DND-41 (cell line): ENCODE measurements around the gene HTT-AS.

ENCODE experiments used
- ATAC-seq: fragments of 200-7000 bp; cut with Tn5 transposase; 3 replicates; pipeline ENCODE4 v1.9.1; 2021; ENCODE audit warnings: low read depth; ENCODE audit not compliant: insufficient read depth
- DNase-seq: peaks from one replicate; pipeline ENCODE4 v3.0.0-alpha.2; 2020
- H2AFZ ChIP-seq: 2 replicates; pipeline ENCODE4 v1.6.0; 2012; ENCODE audit warnings: low read depth, low read length
- H3K27ac ChIP-seq: 2 replicates; pipeline ENCODE4 v1.5.1; 2012; ENCODE audit warnings: low read length, inconsistent platforms
- H3K27me3 ChIP-seq: fragments of 200-600 bp; sonication (generic); 2 replicates; pipeline ENCODE4 v1.6.0; 2012; ENCODE audit warnings: low read length, mild to moderate bottlenecking, inconsistent platforms; ENCODE audit not compliant: insufficient read depth, poor library complexity
- H3K36me3 ChIP-seq: 2 replicates; pipeline ENCODE4 v1.5.1; 2012; ENCODE audit warnings: low read length, inconsistent platforms; ENCODE audit not compliant: insufficient read depth
- H3K4me1 ChIP-seq: 2 replicates; pipeline ENCODE4 v1.5.1; 2012; ENCODE audit warnings: mild to moderate bottlenecking, low read length; ENCODE audit not compliant: insufficient read depth
- H3K4me2 ChIP-seq: 2 replicates; pipeline ENCODE4 v1.6.0; 2012; ENCODE audit warnings: mild to moderate bottlenecking, moderate library complexity, low read length, inconsistent platforms; ENCODE audit not compliant: insufficient read depth
- H3K4me3 ChIP-seq, 2 experiments: fragments of 200-600 bp in 1 of 2; shearing (Covaris generic) in 1 of 2; 2 replicates each; pipeline ENCODE4 v1.5.1; 2012 to 2016; ENCODE audit warnings: inconsistent platforms in 2 of 2, low read length in 2 of 2, mild to moderate bottlenecking in 2 of 2, low read depth in 1 of 2, moderate library complexity in 1 of 2
- H3K79me2 ChIP-seq: 2 replicates; pipeline ENCODE4 v1.6.0; 2012; ENCODE audit warnings: low read length, inconsistent platforms; ENCODE audit not compliant: insufficient read depth
- H3K9ac ChIP-seq: 2 replicates; pipeline ENCODE4 v1.6.0; 2012; ENCODE audit warnings: low read depth, mild to moderate bottlenecking, inconsistent platforms, low read length, moderate library complexity
- H3K9me3 ChIP-seq: 2 replicates; pipeline ENCODE4 v1.5.1; 2012; ENCODE audit warnings: low read length, moderate library complexity, mild to moderate bottlenecking, inconsistent platforms; ENCODE audit not compliant: insufficient read depth, severe bottlenecking
- H4K20me1 ChIP-seq: 2 replicates; pipeline ENCODE4 v1.6.0; 2012; ENCODE audit warnings: low read length; ENCODE audit not compliant: insufficient read depth
- CTCF ChIP-seq: IDR thresholded peaks from 2 replicates; pipeline ENCODE4 v1.5.1; 2012; ENCODE audit warnings: borderline replicate concordance, low read length, moderate library complexity, mild to moderate bottlenecking; ENCODE audit not compliant: poor library complexity, severe bottlenecking; ENCODE audit errors: extremely low read depth
- EZH2 ChIP-seq: IDR thresholded peaks from 3 replicates; pipeline ENCODE4 v1.6.1; 2012; ENCODE audit warnings: borderline replicate concordance, low read depth, mild to moderate bottlenecking, moderate library complexity, low read length, inconsistent platforms; ENCODE audit not compliant: severe bottlenecking

The HTT-AS gene

DNA sequence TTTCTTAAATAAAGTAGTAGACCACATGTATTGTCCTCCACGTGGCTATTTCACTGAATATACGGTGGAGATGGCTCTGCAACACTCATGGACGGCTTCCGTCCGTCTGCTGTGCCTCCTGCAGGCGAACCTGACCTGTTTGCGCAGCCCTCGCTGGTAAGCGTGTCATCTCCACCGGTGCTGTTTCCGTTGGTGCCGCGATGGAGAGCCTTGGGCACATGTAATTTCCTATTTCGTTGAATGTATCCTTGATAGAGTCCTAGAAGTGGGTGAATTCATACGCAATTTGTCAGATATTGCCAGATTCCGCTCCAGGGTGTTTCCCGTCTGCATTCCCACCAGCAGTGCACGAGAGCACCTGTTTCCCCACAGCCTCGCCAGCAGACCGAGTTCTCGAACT, 48.5 kb downstream of the HTT-AS start:
- ATAC-seq: no peak
- H3K4me2 ChIP-seq: no peak overlapping the region
- no peak for DNase-seq
- H4K20me1 ChIP-seq: no peaks in the 10 kb centered on the region
- H3K27ac ChIP-seq: no peak overlapping the region
- no peaks in the 10 kb centered on the region for H3K79me2 ChIP-seq
- H3K4me3 ChIP-seq: no peak overlapping the region
- no peaks in the 10 kb centered on the region for H3K36me3 ChIP-seq
- no peak overlapping the region for H3K9ac ChIP-seq
- H3K27me3 ChIP-seq: no peaks in the 10 kb centered on the region
- no peaks in the 10 kb centered on the region for H3K4me1 ChIP-seq
- TF ChIP-seq EZH2 (no peak), CTCF (no peak)
- H3K9me3 ChIP-seq: no peaks in the 10 kb centered on the region
- H2AFZ ChIP-seq: no peak overlapping the region

DNA sequence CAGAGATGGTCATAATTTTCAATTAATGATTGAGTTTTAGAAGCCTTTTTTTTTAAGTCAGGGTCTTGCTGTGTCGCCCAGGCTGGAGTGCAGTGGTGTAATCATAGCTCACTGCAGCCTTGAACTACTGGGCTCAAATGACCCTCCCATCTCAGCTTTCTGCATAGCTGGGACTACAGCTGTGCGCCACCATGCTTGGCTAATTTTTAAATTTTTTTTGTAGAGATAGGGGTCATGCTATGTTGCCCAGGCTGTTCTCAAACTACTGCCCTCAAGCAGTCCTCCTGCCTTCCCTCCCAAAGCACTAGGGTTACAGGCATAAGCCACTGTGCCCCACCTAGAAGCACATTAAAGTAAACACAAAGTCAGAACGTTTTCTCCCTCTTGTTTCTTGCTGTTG, 51.7 kb downstream of the HTT-AS start:
- Histone ChIP-seq H3K4me1 (no peaks in the 10 kb centered on the region), H4K20me1 (no peaks in the 10 kb centered on the region), H3K27me3 (no peaks in the 10 kb centered on the region), H3K4me2 (no peak overlapping the region), H3K79me2 (no peaks in the 10 kb centered on the region), H3K36me3 (no peaks in the 10 kb centered on the region), H3K27ac (no peak overlapping the region), H3K4me3 (no peak overlapping the region), H3K9ac (no peak overlapping the region), H3K9me3 (no peaks in the 10 kb centered on the region), H2AFZ (no peak overlapping the region)
- no peak for DNase-seq
- ATAC-seq: no peak
- TF ChIP-seq CTCF (no peak), EZH2 (no peak)

- Histone ChIP-seq H3K9ac (no peak overlapping the region), H3K4me2 (no peak overlapping the region), H2AFZ (no peak overlapping the region), H3K9me3 (no peaks in the 10 kb centered on the region), H4K20me1 (no peaks in the 10 kb centered on the region), H3K27ac (no peak overlapping the region), H3K36me3 (no peaks in the 10 kb centered on the region), H3K4me1 (no peaks in the 10 kb centered on the region), H3K4me3 (no peak overlapping the region), H3K79me2 (no peaks in the 10 kb centered on the region), H3K27me3 (no peaks in the 10 kb centered on the region)
- DNase-seq (no peak), ATAC-seq (no peak)
- TF ChIP-seq EZH2 (no peak), CTCF (no peak)
Observed at GRCh38 chr4:3022112-3022511, 52.2 kb downstream of the HTT-AS start.

DNA sequence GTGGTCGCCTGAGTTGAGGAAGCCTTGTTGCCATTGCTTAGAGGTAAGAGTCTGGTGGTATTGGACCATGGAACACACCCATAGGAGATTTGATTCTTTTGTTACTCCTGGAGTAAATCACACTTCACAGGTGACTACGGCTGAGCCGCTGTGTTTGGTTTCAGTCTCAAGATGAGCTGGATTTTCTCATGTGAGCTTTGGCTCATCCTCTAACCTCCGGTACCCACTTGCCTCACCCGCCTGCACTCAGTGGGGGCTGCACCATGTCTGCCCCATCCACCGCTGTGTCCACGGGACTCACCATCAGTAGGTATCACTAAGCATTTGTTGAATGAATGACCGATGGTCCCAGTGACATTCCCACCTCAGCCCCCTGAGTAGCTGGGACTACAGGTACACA, 52.7 kb downstream of the HTT-AS start:
- no peaks in the 10 kb centered on the region for H3K9me3 ChIP-seq

More for the DNA sequence above, 52.7 kb downstream of the HTT-AS start:
- ATAC-seq: no peak
- Histone ChIP-seq H3K27me3 (no peaks in the 10 kb centered on the region), H3K36me3 (no peaks in the 10 kb centered on the region), H3K4me1 (no peaks in the 10 kb centered on the region), H3K9ac (no peak overlapping the region), H3K27ac (no peak overlapping the region), H2AFZ (no peak overlapping the region), H3K4me3 (no peak overlapping the region), H3K79me2 (no peaks in the 10 kb centered on the region), H4K20me1 (no peaks in the 10 kb centered on the region), H3K4me2 (no peak overlapping the region)
- no peak for DNase-seq
- TF ChIP-seq CTCF (no peak), EZH2 (no peak)
